Activated naive CD8-positive, alpha-beta T cell treated with anti-CD3 and anti-CD28 coated beads, Interleukin-2, amount 50 U/mL, for 24 hours (primary cell): Measurements from ENCODE around the gene GLTP.
A peak's percentile ranks its signal among the peaks of the same experiment; 100 is the strongest.

Experiments
- ATAC-seq: fragments of 150-1000 bp; cut with Tn5 transposase; one replicate; pipeline ENCODE4 v1.10.0; 2021
- DNase-seq: peaks from one replicate; pipeline ENCODE4 v3.0.0; 2021
- H3K27ac Mint-ChIP-seq: one replicate; pipeline ENCODE4 v1.8.0; 2021; ENCODE audit warnings: mild to moderate bottlenecking, mixed read lengths
- H3K27me3 Mint-ChIP-seq: one replicate; pipeline ENCODE4 v1.8.0; 2021; ENCODE audit warnings: mixed read lengths
- H3K36me3 Mint-ChIP-seq: one replicate; pipeline ENCODE4 v1.8.0; 2021; ENCODE audit warnings: low read depth, mixed read lengths
- H3K4me1 Mint-ChIP-seq: one replicate; pipeline ENCODE4 v1.8.0; 2021; ENCODE audit warnings: mixed read lengths
- H3K4me3 Mint-ChIP-seq: one replicate; pipeline ENCODE4 v1.8.0; 2021; ENCODE audit warnings: mild to moderate bottlenecking, moderate library complexity, mixed read lengths
- H3K9me3 Mint-ChIP-seq: one replicate; pipeline ENCODE4 v1.8.0; 2021; ENCODE audit warnings: mixed read lengths

GLTP gene

GRCh38 chr12:109831929-109832328 is 48.4 kb downstream of the GLTP start:
- H3K4me3 Mint-ChIP-seq = no peak overlapping the region
- DNase-seq = no peak
- H3K4me1 Mint-ChIP-seq = peaks cover 3% of the 10 kb centered on the region
- no peaks in the 10 kb centered on the region for H3K9me3 Mint-ChIP-seq
- ATAC-seq = no peak
- H3K27me3 Mint-ChIP-seq = peaks cover 25% of the 10 kb centered on the region
- no peaks in the 10 kb centered on the region for H3K36me3 Mint-ChIP-seq
- H3K27ac Mint-ChIP-seq = no peak overlapping the region

GRCh38 chr12:109831365-109831764 is 49.0 kb downstream of the GLTP start:
- Mint-ChIP-seq H3K36me3 (no peaks in the 10 kb centered on the region), H3K4me3 (no peak overlapping the region), H3K9me3 (no peaks in the 10 kb centered on the region), H3K27ac (no peak overlapping the region), H3K27me3 (peaks cover 25% of the 10 kb centered on the region), H3K4me1 (peaks cover 3% of the 10 kb centered on the region)
- ATAC-seq = no peak
- DNase-seq = no peak

- Mint-ChIP-seq H3K36me3 (no peaks in the 10 kb centered on the region), H3K27ac (no peak overlapping the region), H3K4me1 (peaks cover 3% of the 10 kb centered on the region), H3K9me3 (no peaks in the 10 kb centered on the region), H3K27me3 (peaks cover 25% of the 10 kb centered on the region), H3K4me3 (no peak overlapping the region)
- ATAC-seq = no peak
- DNase-seq = no peak
Measured at GRCh38 chr12:109830718-109831117, 49.6 kb downstream of the GLTP start.

GRCh38 chr12:109830267-109830666 is 50.1 kb downstream of the GLTP start:
- H3K36me3 Mint-ChIP-seq = no peaks in the 10 kb centered on the region
- no peak overlapping the region for H3K27ac Mint-ChIP-seq
- H3K9me3 Mint-ChIP-seq = no peaks in the 10 kb centered on the region
- no peak overlapping the region for H3K4me3 Mint-ChIP-seq
- no peak for DNase-seq
- ATAC-seq = no peak
- H3K27me3 Mint-ChIP-seq = peaks cover 23% of the 10 kb centered on the region
- H3K4me1 Mint-ChIP-seq = peaks cover 3% of the 10 kb centered on the region

- no peak for DNase-seq
- Mint-ChIP-seq H3K27ac (no peak overlapping the region), H3K9me3 (no peaks in the 10 kb centered on the region), H3K36me3 (no peaks in the 10 kb centered on the region), H3K4me1 (peaks cover 3% of the 10 kb centered on the region), H3K4me3 (no peak overlapping the region), H3K27me3 (peaks cover 22% of the 10 kb centered on the region)
- ATAC-seq = no peak
Measured at GRCh38 chr12:109829667-109830066, 50.7 kb downstream of the GLTP start.

- Mint-ChIP-seq H3K27ac (no peak overlapping the region), H3K4me3 (no peak overlapping the region), H3K4me1 (peaks cover 3% of the 10 kb centered on the region), H3K36me3 (no peaks in the 10 kb centered on the region), H3K27me3 (peaks cover 22% of the 10 kb centered on the region), H3K9me3 (no peaks in the 10 kb centered on the region)
- no peak for ATAC-seq
- DNase-seq = no peak
Measured at GRCh38 chr12:109828754-109829511, 51.4 kb downstream of the GLTP start.

GRCh38 chr12:109827566-109828550 is 52.5 kb downstream of the GLTP start:
- Mint-ChIP-seq H3K4me3 (no peak overlapping the region), H3K36me3 (no peaks in the 10 kb centered on the region), H3K27me3 (peaks cover 16% of the 10 kb centered on the region), H3K27ac (no peak overlapping the region), H3K9me3 (no peaks in the 10 kb centered on the region), H3K4me1 (no peaks in the 10 kb centered on the region)
- DNase-seq (no peak), ATAC-seq (peak; percentile 9)

- Mint-ChIP-seq H3K27ac (no peak overlapping the region), H3K4me3 (no peak overlapping the region), H3K36me3 (no peaks in the 10 kb centered on the region)
Measured at GRCh38 chr12:109827080-109827479, 53.3 kb downstream of the GLTP start.

GRCh38 chr12:109824731-109825130 is 55.6 kb downstream of the GLTP start:
- ATAC-seq (no peak), DNase-seq (no peak)
- Mint-ChIP-seq H3K4me1 (no peaks in the 10 kb centered on the region), H3K36me3 (no peaks in the 10 kb centered on the region), H3K27me3 (peaks cover 8% of the 10 kb centered on the region), H3K9me3 (no peaks in the 10 kb centered on the region), H3K4me3 (no peak overlapping the region), H3K27ac (no peak overlapping the region)

More at GRCh38 chr12:109827080-109827479, 53.3 kb downstream of the GLTP start:
- no peaks in the 10 kb centered on the region for H3K9me3 Mint-ChIP-seq
- peaks cover 17% of the 10 kb centered on the region for H3K27me3 Mint-ChIP-seq
- no peaks in the 10 kb centered on the region for H3K4me1 Mint-ChIP-seq
- DNase-seq (no peak), ATAC-seq (no peak)

- Mint-ChIP-seq H3K4me1 (no peaks in the 10 kb centered on the region), H3K27ac (no peak overlapping the region), H3K36me3 (no peaks in the 10 kb centered on the region), H3K9me3 (no peaks in the 10 kb centered on the region), H3K4me3 (no peak overlapping the region), H3K27me3 (peaks cover 8% of the 10 kb centered on the region)
- ATAC-seq (peak; percentile 41), DNase-seq (no peak)
Measured at GRCh38 chr12:109822951-109823411, 57.4 kb downstream of the GLTP start.

GRCh38 chr12:109822416-109822815 is 57.9 kb downstream of the GLTP start:
- no peaks in the 10 kb centered on the region for H3K36me3 Mint-ChIP-seq
- H3K4me1 Mint-ChIP-seq = no peaks in the 10 kb centered on the region
- no peaks in the 10 kb centered on the region for H3K9me3 Mint-ChIP-seq
- no peak overlapping the region for H3K4me3 Mint-ChIP-seq
- H3K27me3 Mint-ChIP-seq = peaks cover 7% of the 10 kb centered on the region
- ATAC-seq = no peak
- DNase-seq = no peak
- H3K27ac Mint-ChIP-seq = no peak overlapping the region

GRCh38 chr12:109821968-109822367 is 58.4 kb downstream of the GLTP start:
- DNase-seq (no peak), ATAC-seq (no peak)
- Mint-ChIP-seq H3K27ac (no peak overlapping the region), H3K4me3 (no peak overlapping the region), H3K4me1 (no peaks in the 10 kb centered on the region), H3K9me3 (no peaks in the 10 kb centered on the region), H3K36me3 (no peaks in the 10 kb centered on the region), H3K27me3 (peaks cover 7% of the 10 kb centered on the region)

- Mint-ChIP-seq H3K4me1 (no peaks in the 10 kb centered on the region), H3K27ac (no peak overlapping the region), H3K9me3 (no peaks in the 10 kb centered on the region), H3K4me3 (no peak overlapping the region), H3K36me3 (no peaks in the 10 kb centered on the region), H3K27me3 (peaks cover 7% of the 10 kb centered on the region)
- DNase-seq (no peak), ATAC-seq (no peak)
Measured at GRCh38 chr12:109820816-109821381, 59.4 kb downstream of the GLTP start.

- Mint-ChIP-seq H3K9me3 (no peaks in the 10 kb centered on the region), H3K4me3 (no peak overlapping the region), H3K36me3 (no peaks in the 10 kb centered on the region), H3K27me3 (peaks cover 7% of the 10 kb centered on the region), H3K27ac (no peak overlapping the region), H3K4me1 (no peaks in the 10 kb centered on the region)
- DNase-seq (no peak), ATAC-seq (no peak)
Measured at GRCh38 chr12:109818905-109819500, 61.3 kb downstream of the GLTP start.
